Fibroblast of skin of left biceps (primary cell): ENCODE data around the gene ENPP4.
"Not testable (repeated sequence)": the region's sequence is repeated elsewhere in the genome, so short reads cannot be mapped to it uniquely, and the experiment has no call there.

Experiments
- DNase-seq, 2 experiments: peaks; one replicate each; pipeline ENCODE4 v3.0.0-alpha.2; 2013; ENCODE audit warnings: low read depth in 2 of 2

The ENPP4 gene, protein sequence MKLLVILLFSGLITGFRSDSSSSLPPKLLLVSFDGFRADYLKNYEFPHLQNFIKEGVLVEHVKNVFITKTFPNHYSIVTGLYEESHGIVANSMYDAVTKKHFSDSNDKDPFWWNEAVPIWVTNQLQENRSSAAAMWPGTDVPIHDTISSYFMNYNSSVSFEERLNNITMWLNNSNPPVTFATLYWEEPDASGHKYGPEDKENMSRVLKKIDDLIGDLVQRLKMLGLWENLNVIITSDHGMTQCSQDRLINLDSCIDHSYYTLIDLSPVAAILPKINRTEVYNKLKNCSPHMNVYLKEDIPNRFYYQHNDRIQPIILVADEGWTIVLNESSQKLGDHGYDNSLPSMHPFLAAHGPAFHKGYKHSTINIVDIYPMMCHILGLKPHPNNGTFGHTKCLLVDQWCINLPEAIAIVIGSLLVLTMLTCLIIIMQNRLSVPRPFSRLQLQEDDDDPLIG

GRCh38 chr6:46129629-46130511 is at the start of gene ENPP4:
TSS of gene ENPP4 (plus strand) at chr6:46129989. CDS start at chr6:46139584, 9,595 bp downstream.
- peak; percentile 8 to 24 for DNase-seq

GRCh38 chr6:46080111-46080510 is 49.7 kb upstream of the ENPP4 start:
- DNase-seq, result no peak

- not testable (repeated sequence) for DNase-seq
These were observed 44.1 kb upstream of the ENPP4 start for GRCh38 chr6:46085688-46086087.

- peak in 1 of 2 experiments; percentile 1 for DNase-seq
These were observed 39.4 kb upstream of the ENPP4 start for GRCh38 chr6:46090115-46091079.

DNA sequence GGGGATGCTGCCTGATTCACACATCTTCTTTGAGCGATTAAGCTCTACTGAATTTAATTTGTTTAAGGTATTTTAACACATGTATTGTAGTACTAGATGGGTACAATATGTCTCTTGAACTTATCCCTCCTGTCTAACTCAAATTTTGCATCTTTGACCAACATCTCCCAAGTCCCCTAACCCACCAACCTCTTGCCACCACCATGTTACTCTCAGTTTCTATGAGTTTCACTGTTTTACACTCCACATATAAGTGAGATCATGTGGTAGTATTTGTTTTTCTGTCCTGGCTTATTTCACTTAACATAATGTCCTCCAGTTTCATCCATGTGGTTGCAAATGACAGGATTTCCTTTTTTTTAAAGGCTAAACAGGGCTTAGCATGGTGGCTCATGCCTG is 38.7 kb upstream of the ENPP4 start:
- DNase-seq, result no peak

- no peak for DNase-seq
These were observed 34.5 kb upstream of the ENPP4 start for GRCh38 chr6:46095251-46095650.

GRCh38 chr6:46097366-46097765 is 32.4 kb upstream of the ENPP4 start:
- DNase-seq, result no peak

DNA sequence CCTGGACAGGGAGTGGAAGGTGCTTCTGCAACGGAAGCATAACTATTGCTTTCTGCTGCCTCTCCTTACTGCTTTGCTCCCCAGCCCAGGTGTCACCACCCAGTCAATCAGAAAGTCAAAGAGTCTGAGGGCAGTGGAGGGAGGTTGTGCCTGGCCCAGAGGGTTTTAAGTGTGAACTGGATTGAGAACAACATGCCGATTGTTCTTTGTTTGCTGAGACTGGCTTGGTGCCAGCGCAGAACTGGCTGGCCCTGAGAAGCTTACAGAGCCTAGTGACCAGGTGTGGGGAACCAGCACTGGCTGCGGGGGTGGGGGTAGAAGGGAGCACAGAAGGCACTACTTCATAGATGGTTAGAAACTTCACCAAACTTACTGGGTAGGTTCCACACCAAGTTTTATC is 31.1 kb upstream of the ENPP4 start:
- DNase-seq, result no peak

GRCh38 chr6:46099952-46100351 is 29.8 kb upstream of the ENPP4 start:
- no peak for DNase-seq

GRCh38 chr6:46102123-46102522 is 27.7 kb upstream of the ENPP4 start:
- no peak for DNase-seq

GRCh38 chr6:46103441-46104115 is 26.2 kb upstream of the ENPP4 start:
- DNase-seq, result no peak

DNA sequence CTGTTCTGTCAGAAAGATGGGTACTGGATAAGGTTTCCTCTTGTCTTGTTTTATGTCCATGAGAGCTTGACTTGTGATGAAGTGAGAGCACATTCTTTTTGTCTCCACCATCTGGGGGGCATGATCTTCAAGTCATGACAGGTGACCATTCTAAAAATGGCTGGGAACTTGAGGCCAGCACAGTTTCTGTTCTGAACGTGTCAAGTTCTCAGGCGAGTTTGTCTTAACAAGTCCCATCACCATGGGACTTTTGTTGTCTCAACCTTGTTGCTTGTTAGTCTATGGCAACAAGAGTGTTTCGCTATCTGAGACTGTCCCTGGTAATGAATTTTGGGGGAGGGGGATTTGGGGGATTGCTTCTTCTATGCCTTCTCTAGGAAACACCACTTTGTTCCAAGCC is 25.6 kb upstream of the ENPP4 start:
- no peak for DNase-seq

GRCh38 chr6:46105568-46105967 is 24.2 kb upstream of the ENPP4 start:
- DNase-seq, result no peak

- DNase-seq, result no peak
These were observed 16.4 kb upstream of the ENPP4 start for GRCh38 chr6:46113370-46113769.

GRCh38 chr6:46115634-46116033 is 14.2 kb upstream of the ENPP4 start:
- no peak for DNase-seq

- no peak for DNase-seq
These were observed 13.5 kb upstream of the ENPP4 start for GRCh38 chr6:46116289-46116688.

GRCh38 chr6:46118157-46118556 is 11.6 kb upstream of the ENPP4 start:
- no peak for DNase-seq

DNA sequence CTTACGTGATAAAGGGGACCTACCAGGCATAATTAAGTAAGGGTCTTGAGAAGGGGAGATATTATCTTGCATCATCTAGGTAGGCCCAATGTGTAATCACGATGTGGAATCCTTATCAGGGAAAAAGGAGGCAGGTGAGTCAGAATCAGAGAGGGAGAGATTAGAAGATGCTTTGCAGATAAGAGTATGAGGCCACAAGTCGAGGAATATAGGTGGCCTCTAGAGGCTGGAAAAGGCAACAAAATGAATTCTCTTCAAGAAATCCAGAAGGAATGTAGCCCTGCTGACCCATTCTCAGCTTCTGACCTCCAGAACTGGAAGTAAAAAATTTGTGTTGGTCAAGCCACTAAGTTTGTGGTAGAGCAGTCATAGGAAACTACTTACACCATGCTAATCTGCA is 11.0 kb upstream of the ENPP4 start:
- no peak for DNase-seq

- not testable (repeated sequence) for DNase-seq
These were observed 10.1 kb upstream of the ENPP4 start for GRCh38 chr6:46119679-46120078.

- DNase-seq, result no peak
These were observed 1.3 kb upstream of the ENPP4 start for GRCh38 chr6:46128476-46128875.

GRCh38 chr6:46129291-46129628 is 529 bp upstream of the ENPP4 start:
- no peak for DNase-seq
